Prostate gland (tissue), 2 donors: ENCODE measurements around the gene NIPA2. TPM values are rescaled to one million over a fixed set of nuclear protein-coding genes. Genes with fewer than 3 reads are reported as not detected.

ENCODE experiments used
- DNase-seq: peaks from one replicate; pipeline ENCODE4 v3.0.0-alpha.2; 2019; ENCODE audit warnings: low spot score
- H3K27ac ChIP-seq, 2 donors: fragments of 200-600 bp; sonication (generic); 2 replicates each; pipeline ENCODE4 v1.5.1; 2017 to 2019
- H3K27me3 ChIP-seq: fragments of 200-600 bp; sonication (generic); replicated peaks from 2 replicates; pipeline ENCODE4 v1.5.1; 2019; ENCODE audit not compliant: insufficient read depth
- H3K36me3 ChIP-seq, 2 donors: fragments of 200-600 bp; sonication (generic); 1 replicate in 1 of 2; 2 replicates in 1 of 2; pipeline versions ENCODE4 v1.5.1 to v1.8.1; 2017 to 2019
- H3K4me1 ChIP-seq: fragments of 200-600 bp; sonication (generic); replicated peaks from 2 replicates; pipeline ENCODE4 v1.5.1; 2019
- H3K4me3 ChIP-seq, 2 donors: fragments of 200-600 bp; sonication (generic); 2 replicates each; pipeline ENCODE4 v1.5.1; 2017 to 2019
- H3K9me3 ChIP-seq: fragments of 200-600 bp; sonication (generic); 2 replicates; pipeline ENCODE4 v1.5.1; 2017
- POLR2A ChIP-seq: fragments of 450-650 bp; IDR thresholded peaks from one replicate; pipeline ENCODE4 v1.6.1; 2016; ENCODE audit warnings: antibody characterized with exemption, mild to moderate bottlenecking
- POLR2AphosphoS5 ChIP-seq: sonication (generic); formaldehyde crosslinking; IDR thresholded peaks from one replicate; pipeline ENCODE4 v1.6.1; 2017; ENCODE audit warnings: antibody characterized with exemption
- WGBS: methylation state at CpG from one replicate; pipeline ENCODE4 v1.1.5; 2018; 5-methylcytosine and 5-hydroxymethylcytosine counted together
- intact Hi-C: fragments of 100-400 bp; cut with DNase I; formaldehyde crosslinking; loops from one replicate; pipeline ENCODE4 v1.14.2; 2022
- total RNA-seq, 2 donors: library from RNA; depleted of rRNA; stranded (reverse); fragments of >200 nt; gene quantifications; one replicate each; pipeline ENCODE4 v1.1.0, GENCODE V29; 2016
- TF ChIP-seq, protein P1 (sequence below), 4 experiments: fragments of 200-600 bp in 2 of 4; fragments of 450-650 bp in 2 of 4; sonication (generic) in 2 of 4; IDR thresholded peaks; 1 replicate in 3 of 4; 2 replicates in 1 of 4; pipeline ENCODE4 v1.5.1; 2016 to 2019; ENCODE audit warnings: antibody characterized with exemption in 4 of 4, mild to moderate bottlenecking in 2 of 4, moderate library complexity in 2 of 4

The NIPA2 gene
- total RNA-seq, 2 donors from 2014 or later: 34.9 to 43.6 TPM

DNA sequence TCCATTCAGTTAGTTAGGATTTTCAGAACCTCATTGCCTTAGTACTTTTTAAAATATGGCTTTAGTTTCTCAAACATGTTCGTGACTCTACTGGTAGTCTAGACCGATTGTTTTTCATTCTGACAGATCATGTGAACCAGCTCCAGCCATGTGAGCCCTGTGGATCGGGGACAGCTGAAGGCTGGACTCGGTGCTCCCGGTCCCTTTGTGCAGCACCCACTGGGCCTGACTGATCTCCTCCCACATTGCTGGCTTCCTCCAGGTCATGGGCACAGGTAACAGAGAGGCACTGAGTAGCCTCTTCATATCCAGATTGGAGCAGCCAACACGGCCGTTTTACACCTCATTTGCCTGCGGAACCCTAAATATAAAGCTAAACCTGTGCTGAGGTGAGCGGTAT, 30.5 kb downstream of the NIPA2 start:
- 86% methylated on average over 9 of the region's 9 CpGs for WGBS
- Histone ChIP-seq H3K27me3 (no peaks in the 10 kb centered on the region), H3K4me3 (no peak overlapping the region), H3K36me3 (no peaks in the 10 kb centered on the region), H3K4me1 (no peaks in the 10 kb centered on the region), H3K27ac (no peak overlapping the region), H3K9me3 (no peaks in the 10 kb centered on the region)
- intact Hi-C loops: loop anchor here (5.0 kb wide), 1 partner anchor 123 kb away; no protein-coding TSS in a partner anchor
- no peak for DNase-seq
- TF ChIP-seq POLR2A: no peak
- no peak for TF ChIP-seq POLR2AphosphoS5
- TF ChIP-seq, protein P1, sequence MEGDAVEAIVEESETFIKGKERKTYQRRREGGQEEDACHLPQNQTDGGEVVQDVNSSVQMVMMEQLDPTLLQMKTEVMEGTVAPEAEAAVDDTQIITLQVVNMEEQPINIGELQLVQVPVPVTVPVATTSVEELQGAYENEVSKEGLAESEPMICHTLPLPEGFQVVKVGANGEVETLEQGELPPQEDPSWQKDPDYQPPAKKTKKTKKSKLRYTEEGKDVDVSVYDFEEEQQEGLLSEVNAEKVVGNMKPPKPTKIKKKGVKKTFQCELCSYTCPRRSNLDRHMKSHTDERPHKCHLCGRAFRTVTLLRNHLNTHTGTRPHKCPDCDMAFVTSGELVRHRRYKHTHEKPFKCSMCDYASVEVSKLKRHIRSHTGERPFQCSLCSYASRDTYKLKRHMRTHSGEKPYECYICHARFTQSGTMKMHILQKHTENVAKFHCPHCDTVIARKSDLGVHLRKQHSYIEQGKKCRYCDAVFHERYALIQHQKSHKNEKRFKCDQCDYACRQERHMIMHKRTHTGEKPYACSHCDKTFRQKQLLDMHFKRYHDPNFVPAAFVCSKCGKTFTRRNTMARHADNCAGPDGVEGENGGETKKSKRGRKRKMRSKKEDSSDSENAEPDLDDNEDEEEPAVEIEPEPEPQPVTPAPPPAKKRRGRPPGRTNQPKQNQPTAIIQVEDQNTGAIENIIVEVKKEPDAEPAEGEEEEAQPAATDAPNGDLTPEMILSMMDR (IDR thresholded peaks at IDR 0.05): no peak

DNA sequence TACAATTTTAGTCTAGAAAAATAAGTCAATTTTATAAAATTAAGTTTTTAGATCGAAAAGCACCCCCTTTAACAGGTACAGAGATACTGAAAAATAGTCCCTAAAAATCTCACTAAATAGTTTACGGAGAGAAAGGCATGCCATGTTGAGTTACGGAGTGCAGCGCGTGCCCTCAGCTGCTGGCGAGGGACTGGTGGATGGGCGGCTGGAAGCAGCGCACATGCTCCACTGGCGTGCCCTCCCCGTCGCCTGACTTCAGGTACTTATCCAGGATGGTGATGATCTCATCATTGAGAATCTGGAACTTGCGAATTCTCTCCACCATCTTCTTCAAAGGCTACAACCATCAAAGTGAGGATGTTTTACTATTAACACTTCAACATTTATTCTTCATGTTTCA, 31.4 kb downstream of the NIPA2 start:
- H3K4me1 ChIP-seq: no peaks in the 10 kb centered on the region
- no peak overlapping the region for H3K4me3 ChIP-seq
- no peaks in the 10 kb centered on the region for H3K27me3 ChIP-seq
- no peak for DNase-seq
- H3K9me3 ChIP-seq: no peaks in the 10 kb centered on the region
- no peak overlapping the region for H3K27ac ChIP-seq
- 96% methylated on average over 12 of the region's 12 CpGs for WGBS
- H3K36me3 ChIP-seq: no peaks in the 10 kb centered on the region
- intact Hi-C loops: loop anchor here (5.0 kb wide), 1 partner anchor 122 kb away; no protein-coding TSS in a partner anchor
- no peak for TF ChIP-seq POLR2AphosphoS5
- no peak for TF ChIP-seq POLR2A
- TF ChIP-seq, protein P1 (IDR thresholded peaks at IDR 0.05): no peak

DNA sequence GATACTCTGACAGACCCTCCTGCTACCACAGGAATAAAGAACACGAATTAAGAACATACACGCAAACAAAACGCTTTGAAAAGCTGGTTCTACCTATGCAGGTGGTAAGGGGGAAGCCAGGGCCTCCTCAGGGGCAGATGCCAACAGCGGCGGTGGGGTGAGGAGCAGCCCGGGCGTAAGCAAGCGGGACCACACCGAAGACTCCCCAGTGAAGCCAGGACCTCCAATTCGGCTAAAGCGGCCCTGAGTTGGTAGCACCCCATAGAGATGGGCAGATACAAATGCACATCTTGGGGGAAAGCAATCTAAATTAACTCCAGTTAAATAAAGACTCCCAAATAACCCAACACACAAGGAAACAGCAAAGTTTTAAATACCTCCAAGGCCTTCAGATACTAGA, 32.4 kb downstream of the NIPA2 start:
- Histone ChIP-seq H3K36me3 (no peaks in the 10 kb centered on the region), H3K27ac (no peak overlapping the region)
- 94% methylated on average over 11 of the region's 11 CpGs for WGBS

DNA sequence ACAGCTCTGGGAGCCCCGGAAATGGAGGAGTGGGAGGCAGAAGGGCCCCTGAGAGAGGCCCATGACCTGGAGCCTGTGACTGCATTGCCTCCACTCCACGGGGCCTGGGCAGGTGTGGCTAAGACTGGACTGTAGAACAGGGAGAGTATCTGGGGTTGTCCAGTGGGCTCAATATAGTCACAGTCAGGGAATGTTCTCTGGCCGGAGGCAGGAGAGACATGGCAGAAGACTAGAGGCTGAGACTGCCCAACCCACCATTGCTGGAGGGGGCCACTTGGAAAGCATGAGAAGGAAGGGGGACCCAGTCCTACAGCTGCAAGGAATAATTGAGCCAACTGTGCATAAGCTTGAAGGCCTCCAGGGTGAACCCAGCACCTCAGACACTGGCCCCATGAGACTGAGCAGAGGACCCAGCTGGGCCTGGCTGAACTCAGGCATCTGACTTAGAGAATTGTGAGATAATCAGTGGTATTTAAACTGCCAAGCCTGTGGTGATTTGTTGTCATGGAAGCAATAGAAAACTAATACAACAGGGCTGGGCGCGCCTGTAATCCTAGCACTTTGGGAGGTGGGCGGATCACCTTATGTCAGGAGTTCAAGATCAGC, 33.1 kb downstream of the NIPA2 start:
- no peak overlapping the region for H3K27ac ChIP-seq
- DNase-seq: no peak
- WGBS: 96% methylated on average over 6 of the region's 6 CpGs
- no peaks in the 10 kb centered on the region for H3K4me1 ChIP-seq
- H3K36me3 ChIP-seq: no peaks in the 10 kb centered on the region
- H3K27me3 ChIP-seq: no peaks in the 10 kb centered on the region
- TF ChIP-seq, protein P1 (IDR thresholded peaks at IDR 0.05): no peak
- TF ChIP-seq POLR2A (no peak), POLR2AphosphoS5 (no peak)
- H3K9me3 ChIP-seq: no peaks in the 10 kb centered on the region
- H3K4me3 ChIP-seq: no peak overlapping the region
- intact Hi-C loops: no loop called here

More for the DNA sequence above, 32.4 kb downstream of the NIPA2 start:
- TF ChIP-seq, protein P1 (IDR thresholded peaks at IDR 0.05): no peak
- TF ChIP-seq POLR2AphosphoS5 (no peak), POLR2A (no peak)
- Histone ChIP-seq H3K4me1 (no peaks in the 10 kb centered on the region), H3K27me3 (no peaks in the 10 kb centered on the region), H3K4me3 (no peak overlapping the region), H3K9me3 (no peaks in the 10 kb centered on the region)
- DNase-seq: no peak
- intact Hi-C loops: no loop called here
